Measurements from ENCODE around the gene C1orf141. TPM values are rescaled to one million over a fixed set of nuclear protein-coding genes. Genes with fewer than 3 reads are reported as not detected.

Gene C1orf141
- total RNA-seq, 1 donor from 2014 or later: not detected

DNA sequence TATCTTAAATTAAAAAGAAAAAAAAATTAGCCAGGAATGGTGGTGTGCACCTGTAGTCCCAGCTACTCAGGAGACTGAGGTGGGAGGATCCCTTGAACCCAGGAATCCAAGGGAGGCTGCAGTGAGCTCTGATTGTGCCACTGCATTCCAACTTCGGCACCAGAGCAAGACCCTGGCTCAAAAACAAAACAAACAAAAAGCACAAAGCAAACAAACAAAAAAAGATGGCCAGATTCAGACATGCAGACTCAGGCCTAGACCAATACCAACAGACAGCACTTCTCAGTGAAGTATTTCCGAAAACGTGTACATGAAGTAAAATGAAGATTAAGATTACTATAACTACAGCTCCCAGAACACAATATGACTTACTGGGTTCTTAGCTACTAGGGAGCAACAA lies 91.4 kb downstream of the C1orf141 start:
- Mint-ChIP-seq H3K36me3 (ENCODE audit: low read depth) (peaks cover 37% of the 10 kb centered on the region), H3K9me3 (ENCODE audit: low read depth) (no peaks in the 10 kb centered on the region), H3K27me3 (ENCODE audit: low read depth) (no peaks in the 10 kb centered on the region), H3K27ac (ENCODE audit: unreplicated experiment) (no peak overlapping the region), H3K4me1 (ENCODE audit: low read depth) (peaks cover 7% of the 10 kb centered on the region), H3K4me3 (ENCODE audit: unreplicated experiment) (no peak overlapping the region)
- no peak for DNase-seq (ENCODE audit: low spot score)
- TF ChIP-seq, protein P1, sequence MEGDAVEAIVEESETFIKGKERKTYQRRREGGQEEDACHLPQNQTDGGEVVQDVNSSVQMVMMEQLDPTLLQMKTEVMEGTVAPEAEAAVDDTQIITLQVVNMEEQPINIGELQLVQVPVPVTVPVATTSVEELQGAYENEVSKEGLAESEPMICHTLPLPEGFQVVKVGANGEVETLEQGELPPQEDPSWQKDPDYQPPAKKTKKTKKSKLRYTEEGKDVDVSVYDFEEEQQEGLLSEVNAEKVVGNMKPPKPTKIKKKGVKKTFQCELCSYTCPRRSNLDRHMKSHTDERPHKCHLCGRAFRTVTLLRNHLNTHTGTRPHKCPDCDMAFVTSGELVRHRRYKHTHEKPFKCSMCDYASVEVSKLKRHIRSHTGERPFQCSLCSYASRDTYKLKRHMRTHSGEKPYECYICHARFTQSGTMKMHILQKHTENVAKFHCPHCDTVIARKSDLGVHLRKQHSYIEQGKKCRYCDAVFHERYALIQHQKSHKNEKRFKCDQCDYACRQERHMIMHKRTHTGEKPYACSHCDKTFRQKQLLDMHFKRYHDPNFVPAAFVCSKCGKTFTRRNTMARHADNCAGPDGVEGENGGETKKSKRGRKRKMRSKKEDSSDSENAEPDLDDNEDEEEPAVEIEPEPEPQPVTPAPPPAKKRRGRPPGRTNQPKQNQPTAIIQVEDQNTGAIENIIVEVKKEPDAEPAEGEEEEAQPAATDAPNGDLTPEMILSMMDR (IDR thresholded peaks at IDR 0.05): no peak

Other genes starting within 250 kb of the C1orf141 start
- gene DNAI4, start 210.1 kb downstream of the C1orf141 start, total RNA-seq: 5.8 to 13.0 TPM (median 9.6 TPM) in 3 replicates
- gene MIER1, start 210.0 kb downstream of the C1orf141 start, total RNA-seq: 39.3 to 41.1 TPM (median 40.1 TPM) in 3 replicates
- 9.2 to 14.8 TPM (median 9.3 TPM) in 3 replicates for gene SLC35D1, start 80.8 kb downstream of the C1orf141 start, total RNA-seq
- not detected in 3 replicates for gene IL23R, start 31.5 kb upstream of the C1orf141 start, total RNA-seq
- not detected in 3 replicates for gene IL12RB2, start 172.9 kb upstream of the C1orf141 start, total RNA-seq

All from chondrocyte (in vitro differentiated cells).